Peyer's patch (tissue), 4 donors: ENCODE data around the gene SLC16A1. TPM values are rescaled to one million over a fixed set of nuclear protein-coding genes. Genes with fewer than 3 reads are reported as not detected.

Experiments
- DNase-seq, 3 donors: peaks; one replicate each; pipeline ENCODE4 v3.0.0-alpha.2; 2017 to 2019
- H3K27ac ChIP-seq, 4 donors: fragments of 200-600 bp; sonication (generic); one replicate each; pipeline ENCODE4 v1.5.1; 2016 to 2019
- H3K27me3 ChIP-seq, 2 donors: fragments of 200-600 bp; sonication (generic); one replicate each; pipeline ENCODE4 v1.5.1; 2019
- H3K36me3 ChIP-seq, 3 donors: fragments of 200-600 bp; sonication (generic); one replicate each; pipeline ENCODE4 v1.5.1; 2016 to 2019
- H3K4me1 ChIP-seq, 4 donors: fragments of 200-600 bp; sonication (generic); one replicate each; pipeline ENCODE4 v1.5.1; 2016 to 2019
- H3K4me3 ChIP-seq, 4 donors: fragments of 200-600 bp; sonication (generic); 1 replicate in 3 of 4; 2 replicates in 1 of 4; pipeline ENCODE4 v1.5.1; 2016 to 2019; ENCODE audit warnings: mild to moderate bottlenecking in 1 of 4
- H3K9me3 ChIP-seq, 4 donors: fragments of 200-600 bp; sonication (generic); one replicate each; pipeline ENCODE4 v1.5.1; 2016 to 2019; ENCODE audit warnings: mild to moderate bottlenecking in 1 of 4
- POLR2A ChIP-seq, 2 donors: fragments of 450-650 bp; IDR thresholded peaks; one replicate each; pipeline ENCODE4 v1.5.1; 2017; ENCODE audit warnings: antibody characterized with exemption in 2 of 2, mild to moderate bottlenecking in 2 of 2, moderate library complexity in 2 of 2
- total RNA-seq, 4 donors: library from RNA; depleted of rRNA; stranded (reverse); fragments of >200 nt; gene quantifications; one replicate each; pipeline ENCODE4 v1.1.0, GENCODE V29; 2016
- TF ChIP-seq, protein P1 (sequence below), 6 experiments: fragments of 450-650 bp in 4 of 6; fragments of 200-600 bp in 2 of 6; sonication (generic) in 1 of 6; IDR thresholded peaks; one replicate each; pipeline ENCODE4 v1.5.1; 2017 to 2019; ENCODE audit warnings: antibody characterized with exemption in 6 of 6, mild to moderate bottlenecking in 3 of 6, moderate library complexity in 1 of 6

Gene SLC16A1, protein sequence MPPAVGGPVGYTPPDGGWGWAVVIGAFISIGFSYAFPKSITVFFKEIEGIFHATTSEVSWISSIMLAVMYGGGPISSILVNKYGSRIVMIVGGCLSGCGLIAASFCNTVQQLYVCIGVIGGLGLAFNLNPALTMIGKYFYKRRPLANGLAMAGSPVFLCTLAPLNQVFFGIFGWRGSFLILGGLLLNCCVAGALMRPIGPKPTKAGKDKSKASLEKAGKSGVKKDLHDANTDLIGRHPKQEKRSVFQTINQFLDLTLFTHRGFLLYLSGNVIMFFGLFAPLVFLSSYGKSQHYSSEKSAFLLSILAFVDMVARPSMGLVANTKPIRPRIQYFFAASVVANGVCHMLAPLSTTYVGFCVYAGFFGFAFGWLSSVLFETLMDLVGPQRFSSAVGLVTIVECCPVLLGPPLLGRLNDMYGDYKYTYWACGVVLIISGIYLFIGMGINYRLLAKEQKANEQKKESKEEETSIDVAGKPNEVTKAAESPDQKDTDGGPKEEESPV
- total RNA-seq, result 10 to 100 TPM in 3 of 4 donors, 1 to 10 TPM in 1; 2.5 to 33.1 (median 14.0) TPM

GRCh38 chr1:112955773-112956543, at the start of gene SLC16A1:
Gene SLC16A1 (minus strand): TSS chr1:112956196. CDS start chr1:112929308, 26,888 bp downstream.
- Histone ChIP-seq H3K27me3 (no peaks in the 10 kb centered on the region), H3K4me1 (peaks cover 0 to 16% (median 2%) of the 10 kb centered on the region in 4 donors), H3K9me3 (no peaks in the 10 kb centered on the region), H3K4me3 (peak within 1 kb of the TSS; percentile 74 to 86 (median 79)), H3K36me3 (no peaks in the 10 kb centered on the region), H3K27ac (peak within 1 kb of the TSS; percentile 86 to 91 (median 88))
- TF ChIP-seq POLR2A (IDR thresholded peaks at IDR 0.05), result peak; percentile 75 to 92
- TF ChIP-seq, protein P1, sequence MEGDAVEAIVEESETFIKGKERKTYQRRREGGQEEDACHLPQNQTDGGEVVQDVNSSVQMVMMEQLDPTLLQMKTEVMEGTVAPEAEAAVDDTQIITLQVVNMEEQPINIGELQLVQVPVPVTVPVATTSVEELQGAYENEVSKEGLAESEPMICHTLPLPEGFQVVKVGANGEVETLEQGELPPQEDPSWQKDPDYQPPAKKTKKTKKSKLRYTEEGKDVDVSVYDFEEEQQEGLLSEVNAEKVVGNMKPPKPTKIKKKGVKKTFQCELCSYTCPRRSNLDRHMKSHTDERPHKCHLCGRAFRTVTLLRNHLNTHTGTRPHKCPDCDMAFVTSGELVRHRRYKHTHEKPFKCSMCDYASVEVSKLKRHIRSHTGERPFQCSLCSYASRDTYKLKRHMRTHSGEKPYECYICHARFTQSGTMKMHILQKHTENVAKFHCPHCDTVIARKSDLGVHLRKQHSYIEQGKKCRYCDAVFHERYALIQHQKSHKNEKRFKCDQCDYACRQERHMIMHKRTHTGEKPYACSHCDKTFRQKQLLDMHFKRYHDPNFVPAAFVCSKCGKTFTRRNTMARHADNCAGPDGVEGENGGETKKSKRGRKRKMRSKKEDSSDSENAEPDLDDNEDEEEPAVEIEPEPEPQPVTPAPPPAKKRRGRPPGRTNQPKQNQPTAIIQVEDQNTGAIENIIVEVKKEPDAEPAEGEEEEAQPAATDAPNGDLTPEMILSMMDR (IDR thresholded peaks at IDR 0.05), result peak in 3 of 6 experiments; percentile 31 to 50 (median 39)
- peak; percentile 92 to 97 (median 97) for DNase-seq

- Histone ChIP-seq H3K27me3 (no peaks in the 10 kb centered on the region), H3K4me3 (no peak overlapping the region)
- no peak for DNase-seq
Observed at GRCh38 chr1:113003751-113004690, 48.0 kb upstream of the SLC16A1 start.

DNA sequence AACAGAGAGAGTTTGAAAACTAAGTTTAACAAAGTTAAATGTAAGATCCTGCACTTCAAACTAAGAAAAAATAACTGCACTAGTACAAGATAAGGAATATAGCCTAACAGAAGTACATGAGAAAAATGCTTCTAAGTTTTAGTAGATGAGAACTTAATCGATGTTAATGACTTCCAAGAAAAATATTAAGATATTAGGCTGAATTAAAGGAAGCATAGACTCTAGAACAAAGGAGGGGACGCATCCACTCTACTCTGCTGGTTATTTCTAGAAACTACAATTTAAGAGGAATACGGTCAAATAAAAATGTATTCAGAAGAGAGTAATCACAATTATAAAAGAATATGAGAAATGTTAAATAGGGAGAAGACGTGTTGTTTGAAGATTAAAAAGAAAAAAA, 46.3 kb upstream of the SLC16A1 start:
- no peak overlapping the region for H3K4me3 ChIP-seq
- H3K27me3 ChIP-seq, result no peaks in the 10 kb centered on the region
- no peak overlapping the region for H3K27ac ChIP-seq
- H3K9me3 ChIP-seq, result no peaks in the 10 kb centered on the region
- no peak for DNase-seq
- TF ChIP-seq, protein P1 (IDR thresholded peaks at IDR 0.05), result no peak
- TF ChIP-seq POLR2A (IDR thresholded peaks at IDR 0.05), result no peak
- no peaks in the 10 kb centered on the region for H3K36me3 ChIP-seq
- no peaks in the 10 kb centered on the region for H3K4me1 ChIP-seq

More at GRCh38 chr1:113003751-113004690, 48.0 kb upstream of the SLC16A1 start:
- H3K27ac ChIP-seq, result no peak overlapping the region
- H3K36me3 ChIP-seq, result no peaks in the 10 kb centered on the region
- no peaks in the 10 kb centered on the region for H3K9me3 ChIP-seq
- no peak for TF ChIP-seq POLR2A (IDR thresholded peaks at IDR 0.05)
- TF ChIP-seq, protein P1 (IDR thresholded peaks at IDR 0.05), result no peak
- no peaks in the 10 kb centered on the region for H3K4me1 ChIP-seq

- H3K4me1 ChIP-seq, result no peaks in the 10 kb centered on the region
- peak overlapping the region in 1 of 4 donors; percentile 69 for H3K27ac ChIP-seq
- H3K36me3 ChIP-seq, result no peaks in the 10 kb centered on the region
- H3K27me3 ChIP-seq, result no peaks in the 10 kb centered on the region
- H3K4me3 ChIP-seq, result no peak overlapping the region
- no peak for DNase-seq
- no peaks in the 10 kb centered on the region for H3K9me3 ChIP-seq
- TF ChIP-seq, protein P1 (IDR thresholded peaks at IDR 0.05), result no peak
- TF ChIP-seq POLR2A (IDR thresholded peaks at IDR 0.05), result no peak
Observed at GRCh38 chr1:112998592-112999235, 42.7 kb upstream of the SLC16A1 start.
